Stomach (tissue), 4 donors: ENCODE measurements around the gene PEPD.

Source experiments
- EP300 ChIP-seq: sonication (generic); formaldehyde crosslinking; IDR thresholded peaks from one replicate; pipeline ENCODE4 v1.6.1; 2017; ENCODE audit warnings: antibody characterized with exemption
- POLR2A ChIP-seq, 4 donors: fragments of 450-650 bp; IDR thresholded peaks; one replicate each; pipeline ENCODE4 v1.6.1; 2016; ENCODE audit warnings: antibody characterized with exemption in 4 of 4, control low read depth in 2 of 4, mild to moderate bottlenecking in 1 of 4, moderate library complexity in 1 of 4
- TF ChIP-seq, protein P1 (sequence below), 7 experiments: fragments of 450-650 bp in 4 of 7; fragments of 200-600 bp in 3 of 7; sonication (generic) in 3 of 7; IDR thresholded peaks; one replicate each; pipeline ENCODE4 v1.5.1; 2016 to 2019; ENCODE audit warnings: antibody characterized with exemption in 7 of 7, control low read depth in 2 of 7, mild to moderate bottlenecking in 1 of 7

DNA sequence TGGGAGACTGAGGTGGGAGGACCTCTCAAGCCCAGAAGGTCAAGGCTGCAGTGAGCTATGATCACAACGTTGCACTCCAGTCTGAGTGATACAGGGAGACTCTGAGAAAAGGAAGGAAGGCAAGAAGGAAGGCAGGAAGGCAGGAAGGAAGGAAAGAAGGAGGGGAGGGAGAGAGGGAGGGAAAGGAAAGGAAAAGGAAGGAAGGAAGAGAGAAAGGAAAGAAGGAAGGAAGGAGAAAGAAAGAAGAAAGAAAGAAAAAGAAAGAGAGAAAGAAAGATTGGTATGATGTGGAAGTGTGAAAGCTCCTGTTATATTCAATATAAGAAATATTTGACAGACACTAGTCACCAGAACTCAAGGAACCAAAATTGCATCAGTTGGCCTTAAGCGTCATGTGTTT lies 180.6 kb downstream of the PEPD start:
- TF ChIP-seq, protein P1, sequence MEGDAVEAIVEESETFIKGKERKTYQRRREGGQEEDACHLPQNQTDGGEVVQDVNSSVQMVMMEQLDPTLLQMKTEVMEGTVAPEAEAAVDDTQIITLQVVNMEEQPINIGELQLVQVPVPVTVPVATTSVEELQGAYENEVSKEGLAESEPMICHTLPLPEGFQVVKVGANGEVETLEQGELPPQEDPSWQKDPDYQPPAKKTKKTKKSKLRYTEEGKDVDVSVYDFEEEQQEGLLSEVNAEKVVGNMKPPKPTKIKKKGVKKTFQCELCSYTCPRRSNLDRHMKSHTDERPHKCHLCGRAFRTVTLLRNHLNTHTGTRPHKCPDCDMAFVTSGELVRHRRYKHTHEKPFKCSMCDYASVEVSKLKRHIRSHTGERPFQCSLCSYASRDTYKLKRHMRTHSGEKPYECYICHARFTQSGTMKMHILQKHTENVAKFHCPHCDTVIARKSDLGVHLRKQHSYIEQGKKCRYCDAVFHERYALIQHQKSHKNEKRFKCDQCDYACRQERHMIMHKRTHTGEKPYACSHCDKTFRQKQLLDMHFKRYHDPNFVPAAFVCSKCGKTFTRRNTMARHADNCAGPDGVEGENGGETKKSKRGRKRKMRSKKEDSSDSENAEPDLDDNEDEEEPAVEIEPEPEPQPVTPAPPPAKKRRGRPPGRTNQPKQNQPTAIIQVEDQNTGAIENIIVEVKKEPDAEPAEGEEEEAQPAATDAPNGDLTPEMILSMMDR (IDR thresholded peaks at IDR 0.05): no peak
- TF ChIP-seq POLR2A (IDR thresholded peaks at IDR 0.05) (no peak), EP300 (no peak)
